Measurements from ENCODE around the gene TRPC4AP.

The TRPC4AP gene

DNA sequence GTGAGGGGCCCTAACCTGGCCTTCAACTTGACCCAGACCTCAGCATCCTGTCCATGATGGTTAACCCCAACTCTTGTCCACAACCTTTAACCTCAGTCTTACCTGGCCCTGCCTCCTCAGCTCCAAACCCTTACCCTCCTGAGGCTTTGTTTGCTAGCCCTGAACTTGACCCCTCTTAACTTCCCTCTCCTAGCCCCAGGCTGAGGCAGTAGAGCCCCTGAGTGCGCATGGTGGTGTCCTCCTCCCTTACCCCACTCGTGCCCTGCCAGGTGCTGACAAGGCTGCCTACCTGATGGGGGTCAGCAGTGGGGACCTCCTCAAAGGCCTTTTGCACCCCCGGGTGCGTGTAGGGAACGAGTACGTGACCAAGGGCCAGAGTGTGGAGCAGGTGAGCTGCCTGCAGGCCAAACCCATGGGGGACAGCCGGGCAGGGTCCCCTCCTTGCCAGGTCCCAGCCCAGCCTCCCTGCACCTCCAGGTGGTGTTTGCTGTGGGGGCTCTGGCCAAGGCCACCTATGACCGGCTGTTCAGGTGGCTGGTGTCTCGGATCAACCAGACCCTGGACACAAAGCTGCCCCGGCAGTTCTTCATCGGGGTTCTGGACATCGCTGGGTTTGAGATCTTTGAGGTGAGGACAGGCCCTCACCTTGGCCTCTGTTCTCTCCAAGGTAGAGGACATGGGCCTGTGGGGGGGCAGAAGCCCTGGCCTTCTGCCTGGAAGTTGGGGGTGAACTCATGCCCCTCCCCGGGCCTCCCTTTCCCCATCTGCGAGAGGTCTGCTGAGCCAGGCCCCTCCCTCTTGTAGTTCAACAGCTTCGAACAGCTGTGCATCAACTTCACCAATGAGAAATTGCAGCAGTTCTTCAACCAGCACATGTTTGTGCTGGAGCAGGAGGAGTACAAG is 105.1 kb downstream of the TRPC4AP start:
- H3K4me3 ChIP-seq (ENCODE audit: insufficient read depth, low read length, poor library complexity, severe bottlenecking), result no peak overlapping the region
- no peak overlapping the region for H3K9ac ChIP-seq (ENCODE audit: low read length)
- H3F3A ChIP-seq (ENCODE audit: insufficient read depth), result no peaks in the 10 kb centered on the region
- H3K9me2 ChIP-seq (replicated peaks; ENCODE audit: insufficient read depth, low read length), result no peaks in the 10 kb centered on the region
- H3K79me2 ChIP-seq (ENCODE audit: insufficient read depth, low read length), result no peaks in the 10 kb centered on the region
- no peak for TF ChIP-seq EZH2phosphoT487 (conservative IDR thresholded peaks at IDR 0.05; ENCODE audit: low read length)
- TF ChIP-seq, protein P1, sequence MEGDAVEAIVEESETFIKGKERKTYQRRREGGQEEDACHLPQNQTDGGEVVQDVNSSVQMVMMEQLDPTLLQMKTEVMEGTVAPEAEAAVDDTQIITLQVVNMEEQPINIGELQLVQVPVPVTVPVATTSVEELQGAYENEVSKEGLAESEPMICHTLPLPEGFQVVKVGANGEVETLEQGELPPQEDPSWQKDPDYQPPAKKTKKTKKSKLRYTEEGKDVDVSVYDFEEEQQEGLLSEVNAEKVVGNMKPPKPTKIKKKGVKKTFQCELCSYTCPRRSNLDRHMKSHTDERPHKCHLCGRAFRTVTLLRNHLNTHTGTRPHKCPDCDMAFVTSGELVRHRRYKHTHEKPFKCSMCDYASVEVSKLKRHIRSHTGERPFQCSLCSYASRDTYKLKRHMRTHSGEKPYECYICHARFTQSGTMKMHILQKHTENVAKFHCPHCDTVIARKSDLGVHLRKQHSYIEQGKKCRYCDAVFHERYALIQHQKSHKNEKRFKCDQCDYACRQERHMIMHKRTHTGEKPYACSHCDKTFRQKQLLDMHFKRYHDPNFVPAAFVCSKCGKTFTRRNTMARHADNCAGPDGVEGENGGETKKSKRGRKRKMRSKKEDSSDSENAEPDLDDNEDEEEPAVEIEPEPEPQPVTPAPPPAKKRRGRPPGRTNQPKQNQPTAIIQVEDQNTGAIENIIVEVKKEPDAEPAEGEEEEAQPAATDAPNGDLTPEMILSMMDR (IDR thresholded peaks at IDR 0.05; ENCODE audit: insufficient read depth, low read length, poor library complexity, severe bottlenecking), result no peak
- H3K36me3 ChIP-seq (ENCODE audit: low read length), result no peaks in the 10 kb centered on the region
- H4K20me1 ChIP-seq (ENCODE audit: low read depth, low read length), result no peaks in the 10 kb centered on the region
- no peak overlapping the region for H3K27ac ChIP-seq (ENCODE audit: low read depth, low read length)
- no peak overlapping the region for H3K4me2 ChIP-seq (ENCODE audit: low read depth, low read length, poor library complexity, severe bottlenecking)
- H2AFZ ChIP-seq (ENCODE audit: low read depth, low read length, severe bottlenecking), result no peak overlapping the region
- H3K27me3 ChIP-seq (ENCODE audit: low read length), result no peaks in the 10 kb centered on the region
- no peaks in the 10 kb centered on the region for H3K9me3 ChIP-seq (ENCODE audit: insufficient read depth, low read length)

DNA sequence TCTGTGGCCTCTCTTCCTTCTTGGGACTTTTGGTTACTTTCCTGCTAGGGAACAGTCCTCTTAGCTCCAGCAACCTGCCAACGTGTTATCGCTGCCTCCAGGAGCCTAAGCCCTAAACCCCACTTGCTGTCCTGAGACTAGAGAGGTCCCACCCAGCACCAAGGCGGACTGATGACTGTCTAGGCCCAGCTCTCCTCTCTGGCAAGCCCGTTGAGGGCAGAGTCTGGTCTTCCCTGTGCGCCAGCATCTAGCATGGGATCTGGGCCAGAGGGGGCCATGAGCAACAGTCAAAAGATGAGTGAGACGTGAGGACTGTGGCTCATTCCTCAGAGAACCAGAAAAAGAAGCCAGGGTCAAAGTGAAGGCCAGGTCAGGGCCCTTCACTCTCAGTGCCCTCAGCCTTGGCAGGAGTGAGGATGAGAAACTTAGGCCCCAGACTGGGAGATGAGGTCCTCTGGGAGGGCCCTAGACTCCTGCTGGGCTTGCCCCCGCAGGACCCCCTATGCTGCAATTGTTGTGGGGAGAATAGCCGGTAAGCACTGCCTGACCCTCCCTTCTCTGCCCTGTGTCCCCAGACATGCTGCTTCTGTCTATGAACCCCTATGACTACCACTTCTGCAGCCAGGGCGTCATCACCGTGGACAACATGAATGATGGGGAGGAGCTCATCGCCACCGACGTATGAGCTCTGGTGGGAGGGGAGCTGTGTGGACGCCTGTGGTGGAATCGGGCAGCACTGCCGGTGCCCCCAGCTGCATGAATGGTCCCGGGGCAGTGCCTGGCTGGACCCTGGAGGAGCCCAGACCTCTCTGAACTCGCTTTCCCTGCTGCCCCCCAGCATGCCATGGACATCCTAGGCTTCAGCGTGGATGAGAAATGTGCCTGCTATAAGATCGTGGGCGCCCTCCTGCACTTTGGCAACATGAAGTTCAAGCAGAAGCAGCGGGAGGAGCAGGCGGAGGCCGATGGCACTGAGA is 106.0 kb downstream of the TRPC4AP start:
- no peak overlapping the region for H3K27ac ChIP-seq (ENCODE audit: low read depth, low read length)
- H3K4me2 ChIP-seq (ENCODE audit: low read depth, low read length, poor library complexity, severe bottlenecking), result no peak overlapping the region
- H3K36me3 ChIP-seq (ENCODE audit: low read length), result no peaks in the 10 kb centered on the region
- no peaks in the 10 kb centered on the region for H4K20me1 ChIP-seq (ENCODE audit: low read depth, low read length)
- no peaks in the 10 kb centered on the region for H3K27me3 ChIP-seq (ENCODE audit: low read length)
- no peaks in the 10 kb centered on the region for H3F3A ChIP-seq (ENCODE audit: insufficient read depth)
- H3K9me2 ChIP-seq (replicated peaks; ENCODE audit: insufficient read depth, low read length), result no peaks in the 10 kb centered on the region
- TF ChIP-seq, protein P1 (IDR thresholded peaks at IDR 0.05; ENCODE audit: insufficient read depth, low read length, poor library complexity, severe bottlenecking), result no peak
- no peak for TF ChIP-seq EZH2phosphoT487 (conservative IDR thresholded peaks at IDR 0.05; ENCODE audit: low read length)
- no peak overlapping the region for H2AFZ ChIP-seq (ENCODE audit: low read depth, low read length, severe bottlenecking)
- H3K9ac ChIP-seq (ENCODE audit: low read length), result no peak overlapping the region
- H3K9me3 ChIP-seq (ENCODE audit: insufficient read depth, low read length), result no peaks in the 10 kb centered on the region
- no peaks in the 10 kb centered on the region for H3K79me2 ChIP-seq (ENCODE audit: insufficient read depth, low read length)
- H3K4me3 ChIP-seq (ENCODE audit: insufficient read depth, low read length, poor library complexity, severe bottlenecking), result no peak overlapping the region

DNA sequence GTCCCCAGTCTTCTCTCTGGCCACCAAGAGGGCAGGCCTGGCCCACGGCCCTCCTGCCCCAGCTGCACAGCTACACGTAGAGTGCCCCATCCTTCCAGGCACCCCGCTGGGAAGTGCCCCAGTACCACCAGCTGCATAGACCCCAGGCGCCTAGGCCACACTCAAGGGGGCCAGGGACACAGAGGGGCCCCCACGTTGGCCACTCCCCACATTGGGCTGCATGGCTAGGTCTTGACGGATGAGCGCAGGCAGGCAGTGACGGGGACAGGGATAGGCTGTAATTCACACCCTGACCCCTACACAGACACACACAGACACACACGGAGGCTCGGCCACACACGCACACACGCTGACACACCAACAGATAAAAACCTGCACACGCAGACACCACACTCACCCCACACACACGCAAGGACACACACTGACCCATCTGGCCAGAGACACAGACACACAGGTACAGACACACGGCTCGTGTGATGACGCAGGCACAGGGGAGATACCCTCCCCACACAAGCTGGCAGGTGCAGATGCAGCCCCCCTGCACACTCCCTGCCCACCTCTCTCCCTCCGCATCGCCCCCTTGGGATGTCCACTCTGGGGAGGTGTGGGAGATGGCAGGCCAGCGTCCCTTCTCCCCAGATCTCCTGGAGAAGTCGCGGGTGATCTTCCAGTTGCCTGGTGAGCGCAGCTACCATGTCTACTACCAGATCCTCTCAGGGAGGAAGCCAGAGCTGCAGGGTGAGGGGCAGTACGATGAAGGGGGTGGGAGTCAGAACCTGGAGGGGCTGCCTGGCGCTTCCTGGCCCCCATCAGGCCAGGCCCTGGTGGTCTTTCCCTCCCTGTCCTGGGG is 106.9 kb downstream of the TRPC4AP start:
- TF ChIP-seq, protein P1 (IDR thresholded peaks at IDR 0.05; ENCODE audit: insufficient read depth, low read length, poor library complexity, severe bottlenecking), result no peak
- no peak for TF ChIP-seq EZH2phosphoT487 (conservative IDR thresholded peaks at IDR 0.05; ENCODE audit: low read length)
- no peak overlapping the region for H3K9ac ChIP-seq (ENCODE audit: low read length)

More for the DNA sequence above, 106.9 kb downstream of the TRPC4AP start:
- Histone ChIP-seq H3K27ac (ENCODE audit: low read depth, low read length) (no peak overlapping the region), H3K4me3 (ENCODE audit: insufficient read depth, low read length, poor library complexity, severe bottlenecking) (no peak overlapping the region), H3K9me2 (replicated peaks; ENCODE audit: insufficient read depth, low read length) (no peaks in the 10 kb centered on the region), H3K27me3 (ENCODE audit: low read length) (no peaks in the 10 kb centered on the region), H4K20me1 (ENCODE audit: low read depth, low read length) (no peaks in the 10 kb centered on the region), H3K4me2 (ENCODE audit: low read depth, low read length, poor library complexity, severe bottlenecking) (no peak overlapping the region), H2AFZ (ENCODE audit: low read depth, low read length, severe bottlenecking) (no peak overlapping the region), H3F3A (ENCODE audit: insufficient read depth) (no peaks in the 10 kb centered on the region), H3K9me3 (ENCODE audit: insufficient read depth, low read length) (no peaks in the 10 kb centered on the region), H3K79me2 (ENCODE audit: insufficient read depth, low read length) (no peaks in the 10 kb centered on the region), H3K36me3 (ENCODE audit: low read length) (no peaks in the 10 kb centered on the region)

Data from SU-DHL-6 (cell line).